ENCODE data around the gene NAP1L5. TPM values are rescaled to one million over a fixed set of nuclear protein-coding genes. Genes with fewer than 3 reads are reported as not detected.

Gene NAP1L5
- total RNA-seq, 1 donor from 2014 or later, result 4.4 TPM

- Mint-ChIP-seq H3K4me1 (ENCODE audit: unreplicated experiment) (peaks cover 11% of the 10 kb centered on the region), H3K27ac (ENCODE audit: unreplicated experiment) (no peak overlapping the region), H3K36me3 (ENCODE audit: low read depth, unreplicated experiment) (peaks cover 3% of the 10 kb centered on the region), H3K4me3 (ENCODE audit: unreplicated experiment) (no peak overlapping the region), H3K9me3 (ENCODE audit: unreplicated experiment) (no peaks in the 10 kb centered on the region), H3K27me3 (ENCODE audit: unreplicated experiment) (no peaks in the 10 kb centered on the region)
- DNase-seq (ENCODE audit: low spot score), result no peak
- no peak for TF ChIP-seq CTCF (IDR thresholded peaks at IDR 0.05; ENCODE audit: unreplicated experiment)
Observed at GRCh38 chr4:88693792-88694191, 3.8 kb downstream of the NAP1L5 start.

- H3K27ac Mint-ChIP-seq (ENCODE audit: unreplicated experiment), result no peak overlapping the region
- no peak overlapping the region for H3K4me3 Mint-ChIP-seq (ENCODE audit: unreplicated experiment)
- H3K9me3 Mint-ChIP-seq (ENCODE audit: unreplicated experiment), result no peaks in the 10 kb centered on the region
- H3K27me3 Mint-ChIP-seq (ENCODE audit: unreplicated experiment), result no peaks in the 10 kb centered on the region
- peaks cover 3% of the 10 kb centered on the region for H3K4me1 Mint-ChIP-seq (ENCODE audit: unreplicated experiment)
- no peak for TF ChIP-seq CTCF (IDR thresholded peaks at IDR 0.05; ENCODE audit: unreplicated experiment)
- no peaks in the 10 kb centered on the region for H3K36me3 Mint-ChIP-seq (ENCODE audit: low read depth, unreplicated experiment)
- no peak for DNase-seq (ENCODE audit: low spot score)
Observed at GRCh38 chr4:88690355-88690754, 7.3 kb downstream of the NAP1L5 start.

GRCh38 chr4:88681209-88681608 lies 16.4 kb downstream of the NAP1L5 start:
- H3K9me3 Mint-ChIP-seq (ENCODE audit: unreplicated experiment), result no peaks in the 10 kb centered on the region
- H3K4me1 Mint-ChIP-seq (ENCODE audit: unreplicated experiment), result no peaks in the 10 kb centered on the region
- no peaks in the 10 kb centered on the region for H3K36me3 Mint-ChIP-seq (ENCODE audit: low read depth, unreplicated experiment)
- H3K4me3 Mint-ChIP-seq (ENCODE audit: unreplicated experiment), result no peak overlapping the region
- no peak for TF ChIP-seq CTCF (IDR thresholded peaks at IDR 0.05; ENCODE audit: unreplicated experiment)
- H3K27ac Mint-ChIP-seq (ENCODE audit: unreplicated experiment), result no peak overlapping the region
- no peaks in the 10 kb centered on the region for H3K27me3 Mint-ChIP-seq (ENCODE audit: unreplicated experiment)
- no peak for DNase-seq (ENCODE audit: low spot score)

GRCh38 chr4:88675543-88675942 lies 22.1 kb downstream of the NAP1L5 start:
- no peak overlapping the region for H3K4me3 Mint-ChIP-seq (ENCODE audit: unreplicated experiment)
- no peak for TF ChIP-seq CTCF (IDR thresholded peaks at IDR 0.05; ENCODE audit: unreplicated experiment)
- no peak overlapping the region for H3K27ac Mint-ChIP-seq (ENCODE audit: unreplicated experiment)
- no peaks in the 10 kb centered on the region for H3K9me3 Mint-ChIP-seq (ENCODE audit: unreplicated experiment)
- no peaks in the 10 kb centered on the region for H3K36me3 Mint-ChIP-seq (ENCODE audit: low read depth, unreplicated experiment)
- no peaks in the 10 kb centered on the region for H3K27me3 Mint-ChIP-seq (ENCODE audit: unreplicated experiment)
- no peak for DNase-seq (ENCODE audit: low spot score)
- H3K4me1 Mint-ChIP-seq (ENCODE audit: unreplicated experiment), result no peaks in the 10 kb centered on the region

GRCh38 chr4:88674979-88675378 lies 22.6 kb downstream of the NAP1L5 start:
- DNase-seq (ENCODE audit: low spot score), result no peak
- Mint-ChIP-seq H3K27ac (ENCODE audit: unreplicated experiment) (no peak overlapping the region), H3K36me3 (ENCODE audit: low read depth, unreplicated experiment) (no peaks in the 10 kb centered on the region), H3K4me1 (ENCODE audit: unreplicated experiment) (no peaks in the 10 kb centered on the region), H3K9me3 (ENCODE audit: unreplicated experiment) (no peaks in the 10 kb centered on the region), H3K27me3 (ENCODE audit: unreplicated experiment) (no peaks in the 10 kb centered on the region), H3K4me3 (ENCODE audit: unreplicated experiment) (no peak overlapping the region)
- no peak for TF ChIP-seq CTCF (IDR thresholded peaks at IDR 0.05; ENCODE audit: unreplicated experiment)
